ENCODE results near the gene PODN.

The PODN gene

DNA sequence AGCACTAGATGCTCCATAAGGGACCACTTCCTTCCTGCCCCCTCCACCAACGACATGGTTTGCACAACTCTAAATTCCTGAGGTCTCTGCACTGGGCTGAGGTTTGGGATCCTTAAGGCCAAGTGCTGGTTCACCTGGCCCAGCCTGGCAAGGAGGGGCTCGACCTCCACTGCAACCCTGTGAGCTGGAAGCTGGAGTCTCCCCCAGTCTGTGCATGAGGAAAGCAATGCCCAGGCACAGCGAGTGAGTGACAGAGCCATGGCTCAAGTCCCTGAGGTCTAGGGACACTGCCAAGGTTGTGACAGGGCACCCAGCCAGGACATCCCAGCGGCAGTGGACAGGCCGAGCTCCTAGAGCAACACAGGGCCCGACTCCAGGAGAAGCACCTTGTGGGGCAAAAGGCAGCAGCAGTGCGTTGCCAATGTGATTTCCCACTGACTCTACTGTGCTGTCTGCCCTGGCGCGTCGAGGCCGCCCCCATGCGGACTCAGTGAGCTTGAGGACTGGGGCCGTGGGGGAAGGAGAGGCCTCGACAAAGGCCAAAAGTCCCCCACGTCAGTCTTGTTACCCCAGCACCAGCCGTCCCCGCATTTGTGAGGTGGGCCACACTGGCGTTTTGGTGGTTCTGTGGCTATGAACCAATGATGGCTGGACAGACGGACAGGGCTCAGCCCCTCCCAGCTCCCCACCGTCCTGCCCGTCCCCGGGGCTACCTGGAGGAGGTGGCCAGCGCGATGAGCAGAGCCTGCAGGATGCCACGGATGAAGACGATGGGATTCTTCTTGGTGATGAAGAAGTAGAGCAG, 30.0 kb downstream of the PODN start:
- no peak for DNase-seq

DNA sequence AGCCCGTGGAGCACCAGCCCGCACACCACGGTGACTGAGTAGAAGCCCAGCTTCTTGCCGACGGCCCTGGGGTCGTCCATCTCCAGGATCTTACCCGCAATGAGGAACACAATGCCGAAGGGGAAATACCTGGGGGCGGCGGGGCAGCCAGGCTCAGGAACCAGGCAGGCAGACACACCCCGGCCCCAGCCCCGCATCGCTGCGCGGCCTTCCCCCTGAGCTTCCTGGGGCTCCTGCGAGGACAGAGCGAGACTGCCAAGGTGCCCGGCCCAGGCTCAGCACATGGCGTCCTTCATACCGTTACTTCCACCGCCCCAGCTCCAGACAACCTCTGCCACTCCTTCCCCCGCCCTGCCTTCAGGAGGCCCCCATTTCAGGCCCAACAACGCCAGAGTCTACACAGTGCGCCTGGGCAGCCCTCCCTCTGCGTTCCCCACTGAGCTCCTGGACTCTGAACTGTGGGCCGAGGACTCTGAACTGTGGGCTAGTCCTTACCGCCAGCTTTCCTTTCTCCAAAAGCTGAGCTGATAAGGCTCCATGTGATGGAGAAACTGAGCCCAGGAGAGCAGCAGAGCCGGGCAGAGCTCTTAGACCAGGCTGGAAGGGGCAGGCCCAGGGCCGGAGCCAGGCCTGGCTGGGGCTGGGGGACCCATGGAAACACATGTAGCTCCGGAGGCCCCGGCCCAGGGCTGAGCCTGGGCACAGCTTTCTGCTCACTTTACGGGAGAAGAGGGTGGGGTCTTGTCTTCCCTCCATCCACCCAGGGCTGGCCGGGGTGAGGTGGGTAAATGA, 30.8 kb downstream of the PODN start:
- DNase-seq: no peak

DNA sequence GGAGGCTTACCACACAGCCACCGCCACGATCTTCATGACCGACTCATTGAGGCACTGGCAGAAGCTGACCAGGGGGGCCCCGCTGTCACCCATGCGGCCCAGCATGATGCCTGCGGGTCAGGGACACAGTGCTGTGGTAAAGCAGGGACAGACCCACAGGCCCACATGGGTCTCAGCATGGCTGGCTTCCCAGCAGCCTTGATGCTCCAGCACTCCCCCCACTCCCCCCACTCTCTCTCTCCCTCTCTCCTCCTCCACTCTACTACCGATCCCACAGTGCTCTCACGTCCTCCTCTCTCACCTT, 31.4 kb downstream of the PODN start:
- no peak for DNase-seq

GRCh38 chr1:53093778-53094532, 31.9 kb downstream of the PODN start:
- no peak for DNase-seq

- no peak for DNase-seq
Measured at GRCh38 chr1:53094533-53094919, 32.5 kb downstream of the PODN start.

GRCh38 chr1:53104289-53104913, 42.4 kb downstream of the PODN start:
- no peak for DNase-seq

DNA sequence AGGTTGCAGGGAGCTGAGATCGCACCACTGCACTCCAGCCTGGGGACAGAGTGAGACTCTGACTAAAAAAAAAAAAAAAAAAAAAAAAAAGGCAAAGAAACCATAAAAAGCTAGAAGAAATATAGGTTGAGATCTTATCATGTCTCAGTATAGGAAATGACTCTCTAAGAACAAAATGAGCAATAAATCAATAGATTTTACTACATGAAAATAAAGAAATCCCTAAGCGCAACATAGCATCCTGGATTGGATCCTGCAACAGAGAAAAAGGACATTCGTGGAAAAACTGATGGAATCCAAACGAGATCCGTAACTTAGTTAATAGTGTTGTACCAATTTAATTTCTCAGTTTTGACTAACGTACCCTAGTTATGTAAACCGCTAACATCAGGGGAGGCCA, 45.1 kb downstream of the PODN start:
- no peak for DNase-seq

DNA sequence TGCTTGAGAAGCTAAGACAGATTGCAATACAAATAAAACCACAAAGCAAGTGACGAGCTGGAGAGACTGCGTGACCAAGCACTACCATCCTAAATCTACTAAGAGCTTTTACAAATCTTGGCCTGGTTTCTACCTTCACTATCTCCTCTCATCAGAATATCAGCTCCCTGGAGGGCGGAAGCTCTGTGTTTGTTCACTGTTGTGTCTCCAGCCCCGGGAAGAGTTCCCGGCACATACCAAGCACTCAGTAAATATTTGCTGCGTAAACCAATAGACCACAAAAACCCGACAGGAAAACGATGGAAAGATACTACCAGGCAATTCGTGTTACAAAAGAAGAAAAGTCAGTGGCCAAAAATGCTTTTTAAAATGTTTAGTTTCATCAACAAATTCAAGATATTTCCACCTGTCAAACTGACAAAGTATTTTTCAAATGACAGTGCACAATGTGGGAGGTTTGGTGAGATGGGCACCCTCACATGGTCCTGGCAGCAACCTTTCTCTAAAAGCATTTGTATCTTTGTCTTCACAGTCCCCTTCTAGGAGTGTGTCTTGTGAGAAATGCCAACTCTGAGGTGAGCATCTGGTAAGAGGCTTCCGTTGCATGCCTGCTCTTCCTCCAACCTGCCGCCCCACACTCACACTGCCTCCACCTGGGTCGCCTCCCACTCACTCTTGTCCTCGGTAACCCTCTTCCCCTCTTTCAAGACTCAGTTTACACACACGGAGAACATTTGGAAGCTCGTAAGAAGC, 45.7 kb downstream of the PODN start:
- no peak for DNase-seq

DNA sequence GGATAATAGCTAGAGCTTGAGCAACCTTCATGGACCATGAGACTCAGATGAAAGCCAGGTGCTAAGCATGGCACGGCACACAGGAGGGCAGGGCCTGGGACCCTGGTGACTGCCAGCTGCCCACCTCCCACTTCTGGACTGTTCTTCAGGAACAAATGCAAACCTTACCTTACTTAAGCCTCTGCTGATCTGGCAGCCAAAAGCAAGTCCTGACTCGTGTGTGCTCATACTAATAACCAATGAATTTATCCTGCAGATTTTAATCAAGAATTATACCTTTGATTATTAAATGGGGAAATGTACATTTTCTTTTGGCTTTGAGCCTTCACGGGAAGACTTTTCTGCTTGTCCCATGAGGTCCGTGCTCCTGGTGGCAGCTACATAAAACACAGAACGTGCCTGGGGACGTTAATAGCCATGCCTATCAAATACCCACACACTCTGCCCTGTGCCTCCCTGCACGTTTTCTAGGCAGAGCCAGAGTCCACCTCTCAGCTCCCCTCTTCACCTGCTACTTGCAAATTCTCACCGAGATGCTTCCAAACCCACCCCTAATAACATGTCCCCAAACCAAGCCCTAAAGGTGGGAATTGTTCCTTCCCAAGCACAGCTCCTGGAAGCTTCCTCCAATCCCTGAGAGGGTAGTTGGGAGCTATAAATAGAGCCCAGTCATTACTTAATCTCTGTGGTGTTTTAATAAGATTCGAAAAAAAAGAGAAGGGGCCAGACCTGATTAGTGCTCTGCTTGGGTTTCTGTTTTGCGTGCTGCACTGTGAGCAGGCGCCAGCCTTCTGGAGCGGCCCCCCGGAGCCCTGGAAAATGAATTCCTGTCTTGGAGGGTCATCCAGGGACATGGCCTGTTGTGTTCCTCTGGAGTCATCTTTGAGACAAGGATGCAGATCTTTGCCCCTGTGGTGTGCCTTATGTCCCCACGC, 46.9 kb downstream of the PODN start:
- no peak for DNase-seq

DNA sequence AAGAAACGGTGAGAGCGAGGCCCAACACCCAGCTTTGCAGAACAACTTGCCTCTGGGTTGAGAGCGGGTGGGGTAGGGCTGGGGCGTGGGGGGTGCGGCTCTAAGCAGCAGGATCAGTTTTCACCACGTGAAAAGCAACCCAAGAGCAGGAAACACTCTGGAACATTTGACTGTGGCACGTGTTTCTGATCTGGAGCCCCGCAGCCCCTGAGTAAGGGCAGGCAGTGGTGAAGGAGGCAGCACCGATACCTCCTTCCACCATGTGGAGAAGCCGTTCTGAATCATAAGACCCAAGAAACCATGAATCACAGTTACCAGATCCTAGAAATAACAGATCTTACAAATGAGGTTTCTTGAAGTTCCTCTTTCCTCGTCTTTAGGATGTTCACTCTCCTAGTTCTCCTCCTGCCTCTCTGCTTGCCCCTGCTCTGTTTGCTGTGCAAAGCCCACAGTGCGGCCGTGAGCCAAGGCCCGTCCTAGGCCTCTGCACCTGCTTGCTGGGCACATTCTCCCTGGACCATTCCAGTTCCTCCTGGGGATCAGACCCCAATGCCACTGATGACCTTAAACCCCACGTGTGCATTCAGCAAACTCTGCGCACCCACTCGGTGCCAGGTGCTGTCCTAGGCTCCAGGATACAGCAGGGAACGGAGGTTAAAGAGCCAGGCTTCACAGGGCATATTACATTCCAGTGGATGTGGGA, 48.5 kb downstream of the PODN start:
- DNase-seq: no peak

DNA sequence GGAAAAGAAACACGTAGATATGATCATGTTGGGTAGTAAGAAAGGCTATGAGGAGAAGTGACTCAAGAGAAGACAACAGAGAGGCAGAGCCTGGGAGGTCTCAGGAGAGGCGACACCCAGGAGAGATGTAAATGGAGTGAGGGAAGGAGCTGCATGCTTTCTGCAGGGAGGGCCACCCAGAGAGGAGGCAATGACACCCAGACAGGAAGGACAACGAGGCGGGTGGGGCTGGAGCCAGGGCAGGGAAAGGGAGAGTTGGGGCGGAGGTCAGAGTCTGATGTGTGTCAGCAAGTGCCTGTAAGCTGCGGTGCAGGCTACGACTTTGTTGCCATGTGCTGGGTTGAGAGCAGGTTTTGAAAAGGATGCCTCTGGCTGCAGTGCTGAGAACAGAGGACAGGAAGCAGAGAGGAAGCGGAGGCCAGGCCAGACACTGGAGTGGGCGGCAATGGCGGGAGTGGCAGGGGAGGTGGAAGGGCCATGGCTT, 49.1 kb downstream of the PODN start:
- no peak for DNase-seq

DNA sequence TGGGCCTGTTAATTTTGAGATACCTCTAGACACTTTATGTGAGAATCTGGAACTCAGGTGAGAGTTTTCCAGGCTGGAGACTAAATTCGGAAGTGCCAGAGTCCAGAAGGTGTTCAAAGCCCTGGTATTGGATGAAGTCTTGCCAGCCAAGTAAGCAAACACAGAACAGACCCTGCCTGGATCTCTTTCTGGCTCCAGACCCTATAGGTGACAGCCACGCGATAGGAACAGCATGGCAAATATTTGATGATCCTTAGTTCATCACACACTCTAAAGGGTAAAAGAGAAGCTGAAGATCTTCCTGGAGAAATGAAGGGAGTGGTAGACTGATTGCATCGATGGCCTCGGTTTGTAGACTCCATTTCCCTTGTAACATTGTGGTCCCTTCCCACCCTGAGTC, 49.7 kb downstream of the PODN start:
- DNase-seq: no peak

DNA sequence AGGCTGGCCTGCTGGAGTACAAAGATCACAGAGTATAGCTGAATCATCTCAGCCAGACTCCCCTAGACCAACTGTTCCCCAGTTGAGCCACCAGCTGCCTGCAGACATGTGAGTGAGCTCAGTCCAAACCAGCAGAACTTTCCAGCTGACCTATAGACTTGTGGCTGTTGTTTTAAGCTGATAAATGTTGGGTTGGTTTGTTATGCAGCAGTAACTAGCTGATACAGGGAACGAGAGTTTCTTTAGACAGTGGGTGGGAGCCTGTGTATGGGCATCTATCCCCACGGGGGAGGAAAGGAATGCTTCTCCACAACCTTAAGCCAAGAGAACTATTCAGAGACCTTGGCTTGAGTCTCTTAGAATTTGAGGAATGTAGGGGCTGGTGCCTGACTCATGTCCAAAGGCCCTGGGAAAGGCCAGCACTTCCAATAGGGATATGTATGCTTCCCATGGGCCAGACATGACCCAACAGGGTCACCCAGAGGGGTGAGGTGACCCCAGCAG, 50.3 kb downstream of the PODN start:
- DNase-seq: peak; percentile 12

DNA sequence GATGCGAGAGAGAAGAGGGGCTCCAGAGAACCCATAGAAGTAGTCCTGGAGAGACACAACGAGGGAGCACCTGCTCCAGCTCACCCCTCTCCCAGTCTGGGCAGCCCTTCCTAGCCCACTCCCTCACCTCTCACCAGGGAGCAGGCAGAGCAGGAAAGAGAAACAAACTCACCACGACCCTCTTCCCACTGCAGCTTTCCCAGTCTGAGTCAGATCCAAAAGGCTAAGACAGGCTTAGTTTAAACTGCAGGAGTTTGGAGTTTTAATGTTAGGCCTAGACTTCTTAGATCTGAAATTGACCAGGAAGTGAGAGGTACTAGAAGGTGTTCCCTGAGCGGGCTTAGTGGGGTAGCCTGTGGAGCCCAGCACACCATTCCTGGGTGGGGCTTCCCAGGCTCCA, 50.8 kb downstream of the PODN start:
- no peak for DNase-seq

GRCh38 chr1:53114090-53114489, 52.1 kb downstream of the PODN start:
- no peak for DNase-seq

DNA sequence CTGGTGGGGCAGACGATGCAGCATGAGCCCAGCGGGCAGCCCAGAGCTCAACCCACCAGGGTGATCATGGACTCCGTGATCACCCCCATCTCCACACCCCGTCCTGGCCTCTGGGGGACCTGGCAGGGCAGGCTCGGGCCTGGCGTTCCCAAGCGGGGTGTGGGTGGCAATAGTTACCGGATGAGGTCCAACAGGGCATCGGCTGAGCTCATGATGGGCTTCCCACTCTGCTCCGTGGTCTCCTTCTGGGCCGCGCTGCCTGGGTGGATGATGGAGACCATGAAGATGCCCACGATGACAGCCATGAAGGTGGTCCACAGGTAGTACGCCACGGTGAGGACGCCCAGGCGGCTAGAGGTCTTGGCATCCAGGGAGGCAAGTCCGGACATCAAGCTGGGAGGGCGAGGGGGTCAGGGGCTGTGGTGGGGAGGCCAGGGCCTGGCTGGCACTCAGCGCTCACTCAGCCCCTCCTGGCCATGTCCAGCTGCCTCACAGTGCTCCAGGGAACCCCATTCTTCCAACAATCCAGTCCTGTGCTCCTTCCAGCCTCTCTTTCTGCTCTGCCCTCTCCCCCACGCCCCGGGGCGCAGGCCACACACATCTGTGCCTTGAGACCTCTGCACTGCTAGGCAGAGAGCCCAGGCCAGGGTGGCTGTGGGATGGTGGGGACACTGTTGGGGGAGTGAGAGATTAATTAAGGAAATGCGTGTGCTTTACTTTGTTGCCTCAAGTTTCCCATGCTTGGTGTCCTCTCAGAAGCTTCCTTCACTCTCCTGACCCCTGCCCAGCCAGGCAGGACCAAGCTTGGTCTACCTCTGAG, 52.8 kb downstream of the PODN start:
- DNase-seq: no peak

DNA sequence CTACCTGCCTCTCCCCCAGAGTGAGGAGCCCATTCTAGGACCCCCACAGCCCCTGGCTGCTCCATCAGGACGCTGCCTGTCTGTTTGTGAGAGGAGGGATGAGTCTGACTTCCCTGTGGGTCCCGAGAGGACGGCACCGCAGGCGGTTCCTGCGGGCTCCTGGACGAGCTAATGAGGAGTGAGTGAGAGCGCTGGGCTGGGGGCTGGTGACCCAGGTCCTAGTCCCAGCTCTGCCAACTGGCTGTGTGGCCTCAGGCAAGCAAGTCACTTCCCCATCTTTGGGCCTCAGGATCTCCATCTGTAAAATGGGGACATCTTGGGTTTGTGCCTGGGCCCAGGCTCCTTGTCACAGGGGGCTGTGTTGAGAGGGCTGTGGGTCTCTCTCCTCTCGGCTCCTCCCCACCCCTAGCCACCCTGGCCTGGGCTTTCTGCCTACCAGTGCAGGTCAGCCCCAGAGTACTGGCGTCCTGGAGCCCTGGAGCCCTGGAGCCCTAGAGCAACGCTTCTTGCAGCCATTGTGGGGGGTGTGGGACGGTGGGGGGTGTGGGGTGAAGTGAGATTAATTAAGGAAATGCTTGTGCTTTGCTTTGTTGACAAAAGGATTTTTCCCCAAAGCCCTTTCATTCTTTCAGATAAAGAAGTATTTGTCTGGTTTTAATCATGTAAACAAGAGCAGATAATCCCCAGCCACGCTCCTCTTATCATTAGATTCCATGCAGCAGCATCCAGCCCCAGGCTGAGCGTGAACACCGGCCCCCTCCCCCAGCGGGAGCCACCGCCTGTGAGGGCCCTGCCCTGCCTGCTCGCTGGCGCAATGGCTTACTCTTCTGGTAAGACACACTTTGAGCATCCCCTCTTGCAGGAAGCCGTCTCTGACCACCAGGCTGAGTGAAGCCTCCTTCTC, 53.6 kb downstream of the PODN start:
- DNase-seq: no peak

DNA sequence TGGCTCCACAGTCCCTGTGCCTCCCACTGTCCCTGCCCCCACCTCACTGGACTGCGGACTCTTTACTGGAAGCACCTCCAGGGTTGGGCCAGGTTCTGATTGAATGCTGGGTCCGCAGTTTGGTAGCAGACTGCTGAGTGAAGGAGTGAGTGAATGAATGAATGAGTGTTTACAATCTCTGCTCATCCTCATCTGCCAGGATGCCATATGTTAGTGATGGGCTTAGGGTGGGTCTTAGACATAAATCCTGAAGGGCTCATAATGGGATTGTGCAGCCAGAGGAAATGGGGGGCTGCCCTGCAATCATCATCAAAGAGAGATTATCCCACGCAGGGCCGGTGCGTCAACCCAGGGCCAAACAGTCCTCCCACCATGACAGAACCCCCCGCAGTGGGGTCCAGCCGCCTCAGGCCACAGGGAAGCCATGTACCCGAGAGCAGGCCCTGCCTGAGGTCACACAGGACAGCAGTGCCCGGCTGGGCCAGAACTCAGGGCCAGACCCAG, 54.3 kb downstream of the PODN start:
- no peak for DNase-seq
